PC-3 (cell line): ENCODE measurements around the gene SPCS3.

ENCODE experiments used
- EZH2 ChIP-seq: fragments of 300-600 bp; sonication (generic); IDR thresholded peaks from one replicate; pipeline ENCODE4 v1.6.1; 2017; ENCODE audit warnings: antibody characterized with exemption, mild to moderate bottlenecking, low read length; ENCODE audit not compliant: unreplicated experiment
- EZH2phosphoT487 ChIP-seq: fragments of 300-600 bp; sonication (generic); IDR thresholded peaks from 2 replicates; pipeline ENCODE4 v1.6.1; 2018; ENCODE audit warnings: mild to moderate bottlenecking, antibody characterized with exemption, low read length, borderline replicate concordance
- TF ChIP-seq, protein P1 (sequence below): fragments of 300-600 bp; sonication (generic); conservative IDR thresholded peaks from 2 replicates; pipeline ENCODE4 v1.5.1; 2017; ENCODE audit warnings: antibody characterized with exemption, low read depth, mild to moderate bottlenecking, low read length

DNA sequence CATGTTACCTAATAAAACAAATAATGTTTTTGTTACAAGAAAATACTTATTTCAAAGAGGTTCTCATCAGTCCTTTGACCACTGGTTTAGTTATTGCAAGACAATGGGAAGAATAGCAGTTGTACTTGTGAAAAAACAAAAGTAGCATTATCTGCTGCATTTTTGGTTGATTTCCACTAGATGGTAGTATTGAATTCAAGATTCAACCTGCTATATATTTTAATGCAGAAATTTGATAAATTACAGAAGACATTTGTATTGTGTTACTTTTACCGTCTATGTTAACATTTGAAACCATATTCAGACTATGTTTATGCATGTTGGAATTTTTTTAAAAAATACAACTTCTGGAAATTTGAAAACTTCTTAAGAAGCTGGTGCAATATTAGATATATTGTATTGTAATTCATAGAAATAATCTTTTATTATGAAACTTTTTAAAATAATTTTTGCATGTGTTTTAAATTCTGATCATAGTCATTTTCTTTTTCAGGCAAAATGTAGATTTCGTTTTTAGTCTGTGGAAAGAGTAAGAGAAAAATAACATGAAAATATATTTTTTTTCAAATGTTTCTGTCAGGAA lies 56.4 kb downstream of the SPCS3 start:
- TF ChIP-seq, protein P1, sequence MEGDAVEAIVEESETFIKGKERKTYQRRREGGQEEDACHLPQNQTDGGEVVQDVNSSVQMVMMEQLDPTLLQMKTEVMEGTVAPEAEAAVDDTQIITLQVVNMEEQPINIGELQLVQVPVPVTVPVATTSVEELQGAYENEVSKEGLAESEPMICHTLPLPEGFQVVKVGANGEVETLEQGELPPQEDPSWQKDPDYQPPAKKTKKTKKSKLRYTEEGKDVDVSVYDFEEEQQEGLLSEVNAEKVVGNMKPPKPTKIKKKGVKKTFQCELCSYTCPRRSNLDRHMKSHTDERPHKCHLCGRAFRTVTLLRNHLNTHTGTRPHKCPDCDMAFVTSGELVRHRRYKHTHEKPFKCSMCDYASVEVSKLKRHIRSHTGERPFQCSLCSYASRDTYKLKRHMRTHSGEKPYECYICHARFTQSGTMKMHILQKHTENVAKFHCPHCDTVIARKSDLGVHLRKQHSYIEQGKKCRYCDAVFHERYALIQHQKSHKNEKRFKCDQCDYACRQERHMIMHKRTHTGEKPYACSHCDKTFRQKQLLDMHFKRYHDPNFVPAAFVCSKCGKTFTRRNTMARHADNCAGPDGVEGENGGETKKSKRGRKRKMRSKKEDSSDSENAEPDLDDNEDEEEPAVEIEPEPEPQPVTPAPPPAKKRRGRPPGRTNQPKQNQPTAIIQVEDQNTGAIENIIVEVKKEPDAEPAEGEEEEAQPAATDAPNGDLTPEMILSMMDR: peak; percentile 60
- TF ChIP-seq EZH2phosphoT487 (no peak), EZH2 (no peak)
